Measurements from ENCODE around the gene NIPA2. TPM values are rescaled to one million over a fixed set of nuclear protein-coding genes. Genes with fewer than 3 reads are reported as not detected.

NIPA2 gene
- total RNA-seq, 2 experiments from 2014 or later = 53.9 to 72.2 TPM

GRCh38 chr15:22887157-22887951 is 48.9 kb downstream of the NIPA2 start:
- Mint-ChIP-seq H3K36me3 (no peaks in the 10 kb centered on the region), H3K4me1 (peaks cover 3% of the 10 kb centered on the region), H3K9me3 (ENCODE audit: low read depth) (no peaks in the 10 kb centered on the region), H3K27ac (no peak overlapping the region), H3K4me3 (no peak overlapping the region), H3K27me3 (no peaks in the 10 kb centered on the region)
- ATAC-seq = no peak
- no peak for DNase-seq
- CTCF ChIA-PET = no interaction called here

- Mint-ChIP-seq H3K27ac (no peak overlapping the region), H3K27me3 (no peaks in the 10 kb centered on the region), H3K36me3 (no peaks in the 10 kb centered on the region), H3K4me1 (peaks cover 3% of the 10 kb centered on the region), H3K9me3 (ENCODE audit: low read depth) (no peaks in the 10 kb centered on the region), H3K4me3 (no peak overlapping the region)
- DNase-seq (no peak), ATAC-seq (no peak)
- CTCF ChIA-PET = interaction anchor here (1.2 kb wide), 1 partner anchor 22 kb away, joined by 3 read pairs; no protein-coding TSS in a partner anchor
Measured at GRCh38 chr15:22888120-22888859, 49.8 kb downstream of the NIPA2 start.

- Mint-ChIP-seq H3K4me3 (no peak overlapping the region), H3K27ac (no peak overlapping the region), H3K36me3 (no peaks in the 10 kb centered on the region), H3K4me1 (peaks cover 2% of the 10 kb centered on the region), H3K27me3 (no peaks in the 10 kb centered on the region), H3K9me3 (ENCODE audit: low read depth) (no peaks in the 10 kb centered on the region)
- CTCF ChIA-PET = interaction anchor here (1.2 kb wide), 1 partner anchor 23 kb away, joined by 3 read pairs; no protein-coding TSS in a partner anchor
- ATAC-seq (no peak), DNase-seq (no peak)
Measured at GRCh38 chr15:22889146-22889818, 50.8 kb downstream of the NIPA2 start.

GRCh38 chr15:22890296-22890695 is 51.8 kb downstream of the NIPA2 start:
- Mint-ChIP-seq H3K4me1 (peaks cover 4% of the 10 kb centered on the region), H3K4me3 (no peak overlapping the region), H3K27ac (no peak overlapping the region), H3K36me3 (no peaks in the 10 kb centered on the region), H3K27me3 (no peaks in the 10 kb centered on the region), H3K9me3 (ENCODE audit: low read depth) (no peaks in the 10 kb centered on the region)
- ATAC-seq (no peak), DNase-seq (no peak)
- CTCF ChIA-PET = no interaction called here

- CTCF ChIA-PET = no interaction called here
- no peak overlapping the region for H3K4me3 Mint-ChIP-seq
- ATAC-seq = no peak
- H3K9me3 Mint-ChIP-seq (ENCODE audit: low read depth) = no peaks in the 10 kb centered on the region
- peaks cover 11% of the 10 kb centered on the region for H3K4me1 Mint-ChIP-seq
- DNase-seq = no peak
- H3K27me3 Mint-ChIP-seq = no peaks in the 10 kb centered on the region
- no peaks in the 10 kb centered on the region for H3K36me3 Mint-ChIP-seq
- H3K27ac Mint-ChIP-seq = no peak overlapping the region
Measured at GRCh38 chr15:22891426-22892210, 53.2 kb downstream of the NIPA2 start.

- ATAC-seq (no peak), DNase-seq (no peak)
- H3K9me3 Mint-ChIP-seq (ENCODE audit: low read depth) = no peaks in the 10 kb centered on the region
- H3K36me3 Mint-ChIP-seq = no peaks in the 10 kb centered on the region
- no peak overlapping the region for H3K27ac Mint-ChIP-seq
- H3K27me3 Mint-ChIP-seq = no peaks in the 10 kb centered on the region
- peaks cover 11% of the 10 kb centered on the region for H3K4me1 Mint-ChIP-seq
- CTCF ChIA-PET = no interaction called here
- no peak overlapping the region for H3K4me3 Mint-ChIP-seq
Measured at GRCh38 chr15:22892333-22892732, 53.9 kb downstream of the NIPA2 start.

- CTCF ChIA-PET = no interaction called here
- H3K4me3 Mint-ChIP-seq = no peak overlapping the region
- H3K9me3 Mint-ChIP-seq (ENCODE audit: low read depth) = no peaks in the 10 kb centered on the region
- ATAC-seq = no peak
- H3K36me3 Mint-ChIP-seq = no peaks in the 10 kb centered on the region
- DNase-seq = no peak
- H3K27ac Mint-ChIP-seq = no peak overlapping the region
- peaks cover 11% of the 10 kb centered on the region for H3K4me1 Mint-ChIP-seq
- no peaks in the 10 kb centered on the region for H3K27me3 Mint-ChIP-seq
Measured at GRCh38 chr15:22893081-22893480, 54.6 kb downstream of the NIPA2 start.

GRCh38 chr15:22893881-22894280 is 55.4 kb downstream of the NIPA2 start:
- Mint-ChIP-seq H3K4me1 (peaks cover 11% of the 10 kb centered on the region), H3K9me3 (ENCODE audit: low read depth) (no peaks in the 10 kb centered on the region), H3K27me3 (no peaks in the 10 kb centered on the region), H3K36me3 (no peaks in the 10 kb centered on the region), H3K27ac (no peak overlapping the region), H3K4me3 (no peak overlapping the region)
- no peak for ATAC-seq
- CTCF ChIA-PET = no interaction called here
- no peak for DNase-seq

- ATAC-seq (peak; percentile 95), DNase-seq (peak; percentile 76)
- Mint-ChIP-seq H3K36me3 (peaks cover 3% of the 10 kb centered on the region), H3K9me3 (ENCODE audit: low read depth) (no peaks in the 10 kb centered on the region), H3K4me1 (peaks cover 13% of the 10 kb centered on the region), H3K4me3 (no peak overlapping the region), H3K27ac (peak overlapping the region; percentile 33), H3K27me3 (no peaks in the 10 kb centered on the region)
- CTCF ChIA-PET = no interaction called here
Measured at GRCh38 chr15:22895465-22896190, 57.2 kb downstream of the NIPA2 start.

GRCh38 chr15:22902046-22902445 is 63.6 kb downstream of the NIPA2 start:
- Mint-ChIP-seq H3K4me1 (peaks cover 3% of the 10 kb centered on the region), H3K27ac (no peak overlapping the region), H3K27me3 (no peaks in the 10 kb centered on the region), H3K4me3 (no peak overlapping the region), H3K36me3 (peaks cover 3% of the 10 kb centered on the region), H3K9me3 (ENCODE audit: low read depth) (no peaks in the 10 kb centered on the region)
- CTCF ChIA-PET = no interaction called here
- DNase-seq (no peak), ATAC-seq (no peak)

GRCh38 chr15:22902578-22902977 is 64.1 kb downstream of the NIPA2 start:
- CTCF ChIA-PET = no interaction called here
- H3K36me3 Mint-ChIP-seq = peaks cover 3% of the 10 kb centered on the region
- peaks cover 3% of the 10 kb centered on the region for H3K4me1 Mint-ChIP-seq
- no peak overlapping the region for H3K27ac Mint-ChIP-seq
- no peaks in the 10 kb centered on the region for H3K9me3 Mint-ChIP-seq (ENCODE audit: low read depth)
- no peaks in the 10 kb centered on the region for H3K27me3 Mint-ChIP-seq
- ATAC-seq = no peak
- no peak overlapping the region for H3K4me3 Mint-ChIP-seq
- no peak for DNase-seq

GRCh38 chr15:22902981-22903380 is 64.5 kb downstream of the NIPA2 start:
- no peak overlapping the region for H3K4me3 Mint-ChIP-seq
- H3K27me3 Mint-ChIP-seq = no peaks in the 10 kb centered on the region
- peaks cover 3% of the 10 kb centered on the region for H3K4me1 Mint-ChIP-seq
- DNase-seq (no peak), ATAC-seq (no peak)
- no peaks in the 10 kb centered on the region for H3K9me3 Mint-ChIP-seq (ENCODE audit: low read depth)
- CTCF ChIA-PET = no interaction called here
- H3K27ac Mint-ChIP-seq = no peak overlapping the region
- peaks cover 6% of the 10 kb centered on the region for H3K36me3 Mint-ChIP-seq

GRCh38 chr15:22903427-22903826 is 65.0 kb downstream of the NIPA2 start:
- DNase-seq (no peak), ATAC-seq (no peak)
- Mint-ChIP-seq H3K27ac (no peak overlapping the region), H3K4me3 (no peak overlapping the region), H3K27me3 (no peaks in the 10 kb centered on the region), H3K4me1 (peaks cover 3% of the 10 kb centered on the region), H3K36me3 (peaks cover 6% of the 10 kb centered on the region), H3K9me3 (ENCODE audit: low read depth) (no peaks in the 10 kb centered on the region)
- CTCF ChIA-PET = no interaction called here

All from activated CD8-positive, alpha-beta memory T cell treated with anti-CD3 and anti-CD28 coated beads, Interleukin-2, amount 10 ng/mL, durations not matched to agents 7 days and 5 days (primary cell).